ENCODE results near the gene DHX57. TPM values are rescaled to one million over a fixed set of nuclear protein-coding genes. Genes with fewer than 3 reads are reported as not detected.
"Not testable (repeated sequence)": the region's sequence is repeated elsewhere in the genome, so short reads cannot be mapped to it uniquely, and the experiment has no call there.

DHX57 gene
- total and polyA plus RNA-seq, 5 experiments from 2014 or later = 4.9 to 20.8 (median 5.5) TPM

DNA sequence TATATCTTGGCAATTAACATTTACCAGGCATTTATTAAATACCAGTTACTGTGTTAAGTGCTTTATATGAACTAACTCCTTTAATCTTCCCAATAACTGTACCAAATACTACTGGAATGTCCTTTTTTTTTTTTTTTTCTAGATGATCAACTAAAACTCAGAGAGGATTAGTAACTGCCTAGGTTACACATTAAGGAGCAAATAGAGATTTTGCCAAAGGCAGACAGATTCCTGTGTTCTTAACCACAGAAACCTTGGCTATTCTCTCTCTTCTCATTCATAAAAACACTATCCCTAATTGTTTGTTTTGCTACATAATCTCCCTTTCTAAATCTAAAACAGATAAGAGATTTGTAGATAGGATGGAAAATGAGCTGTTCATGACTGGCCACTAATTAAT lies 13.3 kb downstream of the DHX57 start:
- POLR2A ChIA-PET = no interaction called here
- no peak overlapping the region for H3K4me3 Mint-ChIP-seq
- H3K4me1 Mint-ChIP-seq = peaks cover 0 to 3% (median 0%) of the 10 kb centered on the region in 4 donors
- DNase-seq (no peak), ATAC-seq (no peak)
- no peaks in the 10 kb centered on the region for H3K9me3 Mint-ChIP-seq
- H3K27me3 Mint-ChIP-seq = no peaks in the 10 kb centered on the region
- no peak overlapping the region for H3K27ac Mint-ChIP-seq
- H3K36me3 Mint-ChIP-seq = peaks cover 10 to 76% (median 52%) of the 10 kb centered on the region in 3 donors

GRCh38 chr2:38856165-38856564 lies 19.6 kb downstream of the DHX57 start:
- Mint-ChIP-seq H3K4me3 (no peak overlapping the region), H3K4me1 (no peaks in the 10 kb centered on the region), H3K36me3 (peaks cover 12 to 79% (median 46%) of the 10 kb centered on the region in 3 donors), H3K27me3 (no peaks in the 10 kb centered on the region), H3K27ac (no peak overlapping the region), H3K9me3 (no peaks in the 10 kb centered on the region)
- POLR2A ChIA-PET = no interaction called here
- ATAC-seq (no peak), DNase-seq (no peak)

GRCh38 chr2:38850045-38850444 lies 25.7 kb downstream of the DHX57 start:
- H3K27ac Mint-ChIP-seq = peak overlapping the region in 2 of 10 donors; percentile 10 to 31
- no peaks in the 10 kb centered on the region for H3K27me3 Mint-ChIP-seq
- POLR2A ChIA-PET = no interaction called here

DNA sequence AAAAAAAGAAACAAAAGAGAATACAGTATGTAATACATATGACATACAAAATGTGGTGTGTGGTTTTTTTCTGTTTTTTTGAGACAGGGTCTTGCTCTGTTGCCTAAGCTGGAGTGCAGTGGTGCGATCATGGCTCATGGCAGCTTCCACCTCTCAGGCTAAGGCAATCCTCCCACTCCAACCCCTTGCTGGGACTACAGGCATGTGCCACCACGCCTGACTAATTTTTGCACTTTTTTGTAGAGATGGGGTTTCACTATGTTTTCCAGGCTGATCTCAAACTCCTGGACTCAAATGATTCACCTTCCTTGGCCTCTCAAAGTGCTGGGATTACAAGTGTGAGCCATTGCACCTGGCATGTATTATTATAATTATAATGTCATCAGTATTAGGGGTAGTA lies 38.9 kb downstream of the DHX57 start:
- POLR2A ChIA-PET = no interaction called here
- DNase-seq = no peak
- Mint-ChIP-seq H3K9me3 (no peaks in the 10 kb centered on the region), H3K27me3 (no peaks in the 10 kb centered on the region), H3K4me1 (peaks cover 0 to 33% (median 0%) of the 10 kb centered on the region in 4 donors), H3K4me3 (no peak overlapping the region), H3K27ac (no peak overlapping the region), H3K36me3 (peaks cover 0 to 75% (median 16%) of the 10 kb centered on the region in 3 donors)
- no peak for ATAC-seq

More at GRCh38 chr2:38850045-38850444, 25.7 kb downstream of the DHX57 start:
- Mint-ChIP-seq H3K4me3 (no peak overlapping the region), H3K36me3 (peaks cover 8 to 79% (median 30%) of the 10 kb centered on the region in 3 donors), H3K9me3 (no peaks in the 10 kb centered on the region), H3K4me1 (peaks cover 0 to 3% (median 0%) of the 10 kb centered on the region in 4 donors)
- ATAC-seq = no peak
- no peak for DNase-seq

- Mint-ChIP-seq H3K27ac (peak overlapping the region in 1 of 10 donors; percentile 71), H3K36me3 (peaks cover 0 to 72% (median 11%) of the 10 kb centered on the region in 3 donors), H3K9me3 (no peaks in the 10 kb centered on the region), H3K27me3 (no peaks in the 10 kb centered on the region), H3K4me1 (peaks cover 0 to 33% (median 0%) of the 10 kb centered on the region in 4 donors), H3K4me3 (peak overlapping the region in 1 of 10 donors; percentile 33)
- POLR2A ChIA-PET = no interaction called here
- ATAC-seq (peak in 1 of 2 donors; percentile 42), DNase-seq (no peak)
Measured at GRCh38 chr2:38835990-38836389, 39.7 kb downstream of the DHX57 start.

- POLR2A ChIA-PET = interaction anchor here (0.6 kb wide), 1 partner anchor 1659 kb away, joined by 4 read pairs; no protein-coding TSS in a partner anchor
Measured at GRCh38 chr2:38835015-38835601, 40.6 kb downstream of the DHX57 start.

DNA sequence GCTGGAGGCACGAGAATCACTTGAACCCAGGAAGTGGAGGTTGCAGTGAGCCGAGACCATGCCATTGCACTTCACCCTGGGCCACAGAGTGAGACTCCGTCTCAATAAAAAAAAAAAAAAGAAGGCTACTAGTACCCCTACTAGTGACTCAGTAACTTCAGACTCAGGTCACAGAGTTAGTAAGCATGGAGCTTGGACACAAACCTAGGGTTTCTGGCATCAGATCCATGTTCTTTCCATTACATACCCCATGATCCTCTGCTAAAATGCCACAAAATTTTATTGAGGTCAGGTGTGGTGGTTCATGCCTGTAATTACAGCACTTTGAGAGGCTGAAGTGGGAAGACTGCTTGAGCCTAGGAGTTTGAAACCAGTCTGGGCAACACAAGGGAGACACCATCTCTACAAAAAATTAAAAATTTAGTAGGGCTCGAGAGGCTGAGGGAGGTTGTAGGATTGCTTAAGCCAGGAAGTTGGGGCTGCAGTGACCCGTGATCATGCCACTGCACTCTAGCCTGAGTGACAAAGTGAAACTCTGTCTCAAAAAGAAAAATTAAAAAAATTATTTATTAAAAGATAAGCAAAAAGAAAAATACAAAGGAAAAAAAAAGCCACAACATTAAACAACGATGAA lies 45.1 kb downstream of the DHX57 start:
- no peak for ATAC-seq
- Mint-ChIP-seq H3K27ac (no peak overlapping the region), H3K27me3 (no peaks in the 10 kb centered on the region), H3K4me3 (no peak overlapping the region), H3K4me1 (peaks cover 0 to 12% (median 0%) of the 10 kb centered on the region in 4 donors), H3K36me3 (peaks cover 5 to 59% (median 22%) of the 10 kb centered on the region in 3 donors), H3K9me3 (no peaks in the 10 kb centered on the region)
- DNase-seq = no peak
- POLR2A ChIA-PET = no interaction called here

More at GRCh38 chr2:38835015-38835601, 40.6 kb downstream of the DHX57 start:
- H3K9me3 Mint-ChIP-seq = no peaks in the 10 kb centered on the region
- DNase-seq (peak in 2 of 10 donors; percentile 1 to 12), ATAC-seq (no peak)
- no peaks in the 10 kb centered on the region for H3K27me3 Mint-ChIP-seq
- peak overlapping the region in 1 of 10 donors; percentile 71 for H3K27ac Mint-ChIP-seq
- H3K4me3 Mint-ChIP-seq = no peak overlapping the region
- H3K36me3 Mint-ChIP-seq = peaks cover 0 to 71% (median 11%) of the 10 kb centered on the region in 3 donors
- peaks cover 0 to 30% (median 0%) of the 10 kb centered on the region in 4 donors for H3K4me1 Mint-ChIP-seq

DNA sequence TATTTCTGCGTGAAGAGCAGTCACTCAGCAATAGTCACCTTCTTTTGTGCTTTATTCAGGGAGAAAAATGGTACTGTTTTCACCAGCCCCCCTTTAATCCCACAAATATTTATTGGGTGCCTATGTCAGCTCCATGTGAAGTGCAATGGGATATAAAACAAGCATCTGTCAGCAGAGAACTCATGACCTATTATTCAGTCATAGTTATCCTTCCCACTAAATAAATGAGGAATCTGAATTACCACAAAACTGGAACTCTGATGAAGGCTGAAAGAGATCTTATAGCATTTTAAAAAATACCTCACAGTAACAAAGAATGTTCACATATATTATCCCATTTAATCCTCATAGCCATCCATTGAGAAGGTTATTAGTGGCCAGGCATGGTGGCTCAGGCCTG lies 45.8 kb downstream of the DHX57 start:
- Mint-ChIP-seq H3K9me3 (no peaks in the 10 kb centered on the region), H3K4me1 (peaks cover 0 to 6% (median 0%) of the 10 kb centered on the region in 4 donors), H3K27me3 (no peaks in the 10 kb centered on the region), H3K27ac (no peak overlapping the region), H3K36me3 (peaks cover 5 to 61% (median 26%) of the 10 kb centered on the region in 3 donors), H3K4me3 (no peak overlapping the region)
- ATAC-seq = no peak
- POLR2A ChIA-PET = no interaction called here
- no peak for DNase-seq

DNA sequence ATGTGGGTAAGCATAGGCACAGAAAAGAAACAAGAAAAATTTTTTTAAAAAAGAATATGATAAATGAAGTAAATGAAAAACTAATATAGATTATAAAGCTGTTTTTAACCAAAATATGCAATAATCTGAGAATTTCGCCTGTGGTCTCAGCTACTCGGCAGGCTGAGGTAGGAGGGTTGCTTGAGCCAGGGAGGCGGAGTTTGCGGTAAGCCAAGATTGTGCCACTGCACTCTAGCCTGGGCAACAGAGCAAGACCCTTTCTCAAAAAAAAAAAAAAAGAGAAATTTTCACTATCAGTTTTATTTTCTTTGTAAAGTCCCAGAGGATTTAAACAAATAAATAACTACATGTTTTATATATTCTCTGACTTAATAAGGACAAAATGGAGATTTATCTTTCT lies 47.3 kb downstream of the DHX57 start:
- POLR2A ChIA-PET = no interaction called here

GRCh38 chr2:38827539-38828145 lies 48.1 kb downstream of the DHX57 start:
- H3K27me3 Mint-ChIP-seq, H3K9me3 Mint-ChIP-seq, H3K4me1 Mint-ChIP-seq, H3K4me3 Mint-ChIP-seq, POLR2A ChIA-PET, DNase-seq, ATAC-seq: not testable (repeated sequence)
- peaks cover 14 to 66% (median 34%) of the 10 kb centered on the region in 3 donors for H3K36me3 Mint-ChIP-seq
- peak overlapping the region in 1 of 10 donors; percentile 37 for H3K27ac Mint-ChIP-seq

More for the DNA sequence above, 47.3 kb downstream of the DHX57 start:
- ATAC-seq = no peak
- Mint-ChIP-seq H3K4me1 (peaks cover 0 to 2% (median 0%) of the 10 kb centered on the region in 4 donors), H3K27me3 (no peaks in the 10 kb centered on the region), H3K9me3 (no peaks in the 10 kb centered on the region), H3K36me3 (peaks cover 10 to 66% (median 30%) of the 10 kb centered on the region in 3 donors), H3K27ac (no peak overlapping the region), H3K4me3 (no peak overlapping the region)
- DNase-seq = no peak

DNA sequence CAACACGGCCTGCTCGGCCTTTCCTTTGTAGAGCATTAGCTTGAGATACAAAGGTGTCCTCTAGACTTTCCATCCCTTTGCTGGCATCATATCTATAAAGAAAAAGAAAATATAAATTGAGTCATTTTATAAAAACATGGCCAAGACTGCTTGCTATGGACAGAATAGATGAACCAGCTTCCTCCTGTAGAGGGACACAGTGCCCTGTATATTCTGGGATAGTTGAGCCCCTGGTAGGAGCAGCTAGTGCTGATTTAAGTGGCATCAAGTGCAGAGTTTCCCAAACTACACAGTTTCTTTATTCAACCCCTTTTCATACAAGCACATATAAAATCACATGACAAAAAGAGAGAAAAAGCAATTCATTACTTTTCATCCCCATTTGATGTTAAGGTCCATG lies 49.8 kb downstream of the DHX57 start:
- Mint-ChIP-seq H3K27ac (no peak overlapping the region), H3K36me3 (peaks cover 19 to 73% (median 46%) of the 10 kb centered on the region in 3 donors), H3K4me3 (no peak overlapping the region), H3K27me3 (no peaks in the 10 kb centered on the region), H3K9me3 (no peaks in the 10 kb centered on the region), H3K4me1 (peaks cover 0 to 2% (median 0%) of the 10 kb centered on the region in 4 donors)
- POLR2A ChIA-PET = no interaction called here
- DNase-seq (no peak), ATAC-seq (no peak)

GRCh38 chr2:38824906-38825305 lies 50.8 kb downstream of the DHX57 start:
- H3K27ac Mint-ChIP-seq = no peak overlapping the region
- H3K4me1 Mint-ChIP-seq = peaks cover 0 to 2% (median 0%) of the 10 kb centered on the region in 4 donors
- H3K4me3 Mint-ChIP-seq = no peak overlapping the region
- no peak for ATAC-seq
- H3K9me3 Mint-ChIP-seq = no peaks in the 10 kb centered on the region
- DNase-seq = no peak
- no peaks in the 10 kb centered on the region for H3K27me3 Mint-ChIP-seq
- H3K36me3 Mint-ChIP-seq = peaks cover 20 to 78% (median 48%) of the 10 kb centered on the region in 3 donors
- POLR2A ChIA-PET = interaction anchor here (0.5 kb wide), 1 partner anchor 16 kb away, joined by 3 read pairs; no protein-coding TSS in a partner anchor

GRCh38 chr2:38823386-38823785 lies 52.3 kb downstream of the DHX57 start:
- Mint-ChIP-seq H3K27me3 (no peaks in the 10 kb centered on the region), H3K9me3 (no peaks in the 10 kb centered on the region), H3K4me1 (peaks cover 0 to 2% (median 0%) of the 10 kb centered on the region in 4 donors), H3K36me3 (peaks cover 30 to 87% (median 54%) of the 10 kb centered on the region in 3 donors), H3K27ac (no peak overlapping the region), H3K4me3 (no peak overlapping the region)
- ATAC-seq (no peak), DNase-seq (no peak)
- POLR2A ChIA-PET = no interaction called here

All from naive thymus-derived CD8-positive, alpha-beta T cell (primary cell).